Tibial nerve (tissue), 4 donors: Measurements from ENCODE around the gene CYGB. TPM values are rescaled to one million over a fixed set of nuclear protein-coding genes. Genes with fewer than 3 reads are reported as not detected.

Experiments used
- DNase-seq, 2 donors: peaks; one replicate each; pipeline ENCODE4 v3.0.0-alpha.2; 2019; ENCODE audit warnings: low spot score in 2 of 2
- H3K27ac ChIP-seq, 4 donors: fragments of 200-600 bp; sonication (generic) in 3 of 4; one replicate each; pipeline ENCODE4 v1.5.1; 2017 to 2019; ENCODE audit warnings: mild to moderate bottlenecking in 1 of 4
- H3K27me3 ChIP-seq, 2 donors: fragments of 200-600 bp; sonication (generic) in 1 of 2; one replicate each; pipeline versions ENCODE4 v1.5.1 to v1.6.0; 2017 to 2019
- H3K36me3 ChIP-seq, 3 donors: fragments of 200-600 bp; sonication (generic); one replicate each; pipeline ENCODE4 v1.5.1; 2018 to 2019
- H3K4me1 ChIP-seq, 4 donors: fragments of 200-600 bp; sonication (generic) in 3 of 4; one replicate each; pipeline ENCODE4 v1.5.1; 2017 to 2019
- H3K4me3 ChIP-seq, 4 donors: fragments of 200-600 bp; sonication (generic) in 3 of 4; one replicate each; pipeline ENCODE4 v1.5.1; 2017 to 2019; ENCODE audit warnings: mild to moderate bottlenecking in 1 of 4, moderate library complexity in 1 of 4
- H3K9me3 ChIP-seq, 4 donors: fragments of 200-600 bp; sonication (generic) in 3 of 4; one replicate each; pipeline ENCODE4 v1.5.1; 2017 to 2019
- EP300 ChIP-seq, 2 donors: sonication (generic); formaldehyde crosslinking; IDR thresholded peaks; one replicate each; pipeline ENCODE4 v1.6.1; 2017; ENCODE audit warnings: antibody characterized with exemption in 2 of 2, mild to moderate bottlenecking in 1 of 2
- POLR2A ChIP-seq, 2 donors: fragments of 450-650 bp; IDR thresholded peaks; one replicate each; pipeline ENCODE4 v1.6.1; 2017; ENCODE audit warnings: antibody characterized with exemption in 2 of 2, mild to moderate bottlenecking in 2 of 2, moderate library complexity in 2 of 2
- WGBS, 2 donors: methylation state at CpG; one replicate each; pipeline ENCODE4 v1.1.5; 2018; 5-methylcytosine and 5-hydroxymethylcytosine counted together
- total RNA-seq, 4 donors: library from RNA; depleted of rRNA; stranded (reverse); fragments of >200 nt; gene quantifications; one replicate each; pipeline ENCODE4 v1.1.0, GENCODE V29; 2016
- TF ChIP-seq, protein P1 (sequence below), 5 experiments: fragments of 200-600 bp in 3 of 5; fragments of 450-650 bp in 2 of 5; sonication (generic) in 3 of 5; IDR thresholded peaks; one replicate each; pipeline ENCODE4 v1.5.1; 2016 to 2019; ENCODE audit warnings: antibody characterized with exemption in 5 of 5, mild to moderate bottlenecking in 3 of 5, moderate library complexity in 2 of 5

Gene CYGB
- total RNA-seq, 4 donors from 2014 or later, result 40.2 to 59.2 (median 48.8) TPM

DNA sequence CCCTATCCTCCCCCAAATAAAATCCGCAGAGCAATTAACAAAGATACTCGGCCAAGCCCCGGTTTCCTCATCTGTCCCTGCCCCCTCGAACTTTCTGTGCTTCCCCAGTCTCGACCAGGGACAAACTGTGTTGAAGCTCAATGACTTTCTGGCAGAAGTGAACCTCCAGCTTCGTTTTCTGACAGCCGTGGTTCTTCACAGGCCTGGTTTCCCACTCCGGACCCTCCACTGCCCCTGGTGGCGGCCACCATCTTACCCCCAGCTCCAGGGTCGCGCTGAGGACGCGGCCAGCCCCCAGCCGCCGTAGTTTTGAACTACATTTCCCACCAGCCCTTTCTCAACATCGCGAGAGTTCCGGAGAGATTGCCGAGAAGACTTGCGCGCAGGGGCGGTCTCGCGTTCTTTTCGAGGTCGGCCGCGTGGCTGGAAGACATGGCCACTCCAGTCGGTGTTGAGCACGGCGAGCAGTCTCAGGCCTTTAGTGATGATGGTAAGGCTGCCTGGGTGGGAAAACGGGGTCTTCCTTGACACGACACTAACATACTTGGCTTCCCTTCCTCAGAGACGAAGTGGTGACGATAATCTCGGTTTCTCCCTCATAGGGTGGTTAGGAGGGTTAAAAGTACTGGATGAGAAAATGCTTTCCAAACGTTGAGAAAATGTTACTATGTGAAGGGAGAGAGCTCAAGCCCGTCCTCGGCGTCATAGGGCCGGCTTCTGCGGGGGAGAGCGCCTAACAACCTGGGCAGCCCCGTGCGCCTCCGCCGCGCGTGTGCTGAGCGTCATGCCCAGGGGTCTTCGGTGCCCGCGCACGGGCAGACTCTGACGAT lies 20.1 kb upstream of the CYGB start:
- no peaks in the 10 kb centered on the region for H3K9me3 ChIP-seq
- peak overlapping the region; percentile 52 to 85 (median 74) for H3K4me3 ChIP-seq
- H3K4me1 ChIP-seq, result peaks cover 0 to 74% (median 35%) of the 10 kb centered on the region in 4 donors
- H3K27me3 ChIP-seq, result no peaks in the 10 kb centered on the region
- peak; percentile 88 to 96 for DNase-seq
- peak overlapping the region; percentile 77 to 95 (median 84) for H3K27ac ChIP-seq
- TF ChIP-seq EP300 (IDR thresholded peaks at IDR 0.05) (peak; percentile 18 to 96), POLR2A (IDR thresholded peaks at IDR 0.05) (peak; percentile 67 to 85)
- TF ChIP-seq, protein P1, sequence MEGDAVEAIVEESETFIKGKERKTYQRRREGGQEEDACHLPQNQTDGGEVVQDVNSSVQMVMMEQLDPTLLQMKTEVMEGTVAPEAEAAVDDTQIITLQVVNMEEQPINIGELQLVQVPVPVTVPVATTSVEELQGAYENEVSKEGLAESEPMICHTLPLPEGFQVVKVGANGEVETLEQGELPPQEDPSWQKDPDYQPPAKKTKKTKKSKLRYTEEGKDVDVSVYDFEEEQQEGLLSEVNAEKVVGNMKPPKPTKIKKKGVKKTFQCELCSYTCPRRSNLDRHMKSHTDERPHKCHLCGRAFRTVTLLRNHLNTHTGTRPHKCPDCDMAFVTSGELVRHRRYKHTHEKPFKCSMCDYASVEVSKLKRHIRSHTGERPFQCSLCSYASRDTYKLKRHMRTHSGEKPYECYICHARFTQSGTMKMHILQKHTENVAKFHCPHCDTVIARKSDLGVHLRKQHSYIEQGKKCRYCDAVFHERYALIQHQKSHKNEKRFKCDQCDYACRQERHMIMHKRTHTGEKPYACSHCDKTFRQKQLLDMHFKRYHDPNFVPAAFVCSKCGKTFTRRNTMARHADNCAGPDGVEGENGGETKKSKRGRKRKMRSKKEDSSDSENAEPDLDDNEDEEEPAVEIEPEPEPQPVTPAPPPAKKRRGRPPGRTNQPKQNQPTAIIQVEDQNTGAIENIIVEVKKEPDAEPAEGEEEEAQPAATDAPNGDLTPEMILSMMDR (IDR thresholded peaks at IDR 0.05), result peak; percentile 13 to 78 (median 29)
- 1% methylated on average over 50 to 55 of the region's 55 CpGs for WGBS, 2 donors
- H3K36me3 ChIP-seq, result peaks cover 0 to 7% (median 0%) of the 10 kb centered on the region in 3 donors

- peak overlapping the region; percentile 77 to 95 (median 84) for H3K27ac ChIP-seq
- peaks cover 0 to 69% (median 34%) of the 10 kb centered on the region in 4 donors for H3K4me1 ChIP-seq
- H3K36me3 ChIP-seq, result peaks cover 0 to 6% (median 0%) of the 10 kb centered on the region in 3 donors
- 49 to 50% methylated on average over 30 of the region's 30 CpGs for WGBS, 2 donors
- TF ChIP-seq POLR2A (IDR thresholded peaks at IDR 0.05) (no peak), EP300 (IDR thresholded peaks at IDR 0.05) (no peak)
- TF ChIP-seq, protein P1 (IDR thresholded peaks at IDR 0.05), result no peak
- H3K9me3 ChIP-seq, result no peaks in the 10 kb centered on the region
- no peaks in the 10 kb centered on the region for H3K27me3 ChIP-seq
- peak overlapping the region; percentile 52 to 85 (median 74) for H3K4me3 ChIP-seq
- DNase-seq, result no peak
Observed at GRCh38 chr17:76556765-76557367, 19.4 kb upstream of the CYGB start.

- DNase-seq, result no peak
- peaks cover 0 to 55% (median 13%) of the 10 kb centered on the region in 4 donors for H3K4me1 ChIP-seq
- H3K27me3 ChIP-seq, result no peaks in the 10 kb centered on the region
- no peaks in the 10 kb centered on the region for H3K36me3 ChIP-seq
- H3K9me3 ChIP-seq, result no peaks in the 10 kb centered on the region
- TF ChIP-seq EP300 (IDR thresholded peaks at IDR 0.05) (peak in 1 of 2 donors; percentile 51), POLR2A (IDR thresholded peaks at IDR 0.05) (no peak)
- no peak overlapping the region for H3K4me3 ChIP-seq
- WGBS, 2 donors, result 43 to 46% methylated on average over 6 of the region's 6 CpGs
- H3K27ac ChIP-seq, result peak overlapping the region in 2 of 4 donors; percentile 68 to 73
Observed at GRCh38 chr17:76554131-76554530, 16.6 kb upstream of the CYGB start.

DNA sequence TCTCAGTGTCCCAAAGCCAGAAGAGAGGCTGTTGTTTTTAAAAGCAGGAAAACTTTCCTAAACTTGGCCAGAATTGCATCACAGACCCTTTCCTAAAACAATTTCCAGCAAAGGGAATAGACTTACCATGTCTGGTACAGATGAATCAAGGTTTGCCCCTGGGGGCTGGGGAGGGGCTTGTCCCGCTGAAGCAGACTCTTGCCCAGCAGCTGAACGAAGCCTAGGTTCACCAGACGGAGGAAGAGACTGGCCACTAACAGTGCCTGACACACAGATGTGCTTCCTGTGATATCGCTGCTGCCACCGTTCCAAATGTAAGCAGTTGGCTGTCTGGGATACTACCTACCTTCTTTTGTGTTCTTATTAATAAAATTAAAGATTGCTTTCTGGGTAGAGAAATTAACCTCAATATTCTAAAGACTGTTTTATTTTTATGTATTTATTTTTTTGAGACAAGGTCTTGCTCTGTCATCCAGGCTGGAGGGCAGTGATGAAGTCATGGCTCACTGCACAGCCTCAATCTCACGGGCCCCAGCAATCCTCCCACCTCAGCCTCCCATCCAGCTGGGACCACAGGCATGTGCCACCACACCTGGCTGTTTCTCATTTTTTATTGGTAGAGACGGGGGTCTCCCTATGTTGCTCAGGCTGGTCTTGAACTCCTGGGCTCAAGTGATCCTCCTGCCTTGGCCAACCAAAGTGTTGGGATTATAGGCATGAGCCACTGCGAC lies 15.8 kb upstream of the CYGB start:
- peaks cover 0 to 47% (median 8%) of the 10 kb centered on the region in 4 donors for H3K4me1 ChIP-seq
- H3K9me3 ChIP-seq, result no peaks in the 10 kb centered on the region
- no peaks in the 10 kb centered on the region for H3K36me3 ChIP-seq
- no peaks in the 10 kb centered on the region for H3K27me3 ChIP-seq
- no peak for DNase-seq
- WGBS, 2 donors, result 78 to 83% methylated on average over 8 of the region's 8 CpGs
- H3K27ac ChIP-seq, result peak overlapping the region in 2 of 4 donors; percentile 68 to 73
- TF ChIP-seq POLR2A (IDR thresholded peaks at IDR 0.05) (no peak), EP300 (IDR thresholded peaks at IDR 0.05) (no peak)
- TF ChIP-seq, protein P1 (IDR thresholded peaks at IDR 0.05), result no peak
- H3K4me3 ChIP-seq, result no peak overlapping the region

GRCh38 chr17:76551685-76552084 lies 14.2 kb upstream of the CYGB start:
- DNase-seq, result no peak
- H3K27me3 ChIP-seq, result no peaks in the 10 kb centered on the region
- peaks cover 0 to 45% (median 13%) of the 10 kb centered on the region in 4 donors for H3K4me1 ChIP-seq
- H3K36me3 ChIP-seq, result no peaks in the 10 kb centered on the region
- no peak overlapping the region for H3K4me3 ChIP-seq
- TF ChIP-seq, protein P1 (IDR thresholded peaks at IDR 0.05), result no peak
- TF ChIP-seq POLR2A (IDR thresholded peaks at IDR 0.05) (no peak), EP300 (IDR thresholded peaks at IDR 0.05) (no peak)
- no peaks in the 10 kb centered on the region for H3K9me3 ChIP-seq
- WGBS, 2 donors, result 83 to 95% methylated on average over 4 of the region's 4 CpGs
- peak overlapping the region in 1 of 4 donors; percentile 39 for H3K27ac ChIP-seq
